Measurements from ENCODE around the gene CNPY1.

The CNPY1 gene

DNA sequence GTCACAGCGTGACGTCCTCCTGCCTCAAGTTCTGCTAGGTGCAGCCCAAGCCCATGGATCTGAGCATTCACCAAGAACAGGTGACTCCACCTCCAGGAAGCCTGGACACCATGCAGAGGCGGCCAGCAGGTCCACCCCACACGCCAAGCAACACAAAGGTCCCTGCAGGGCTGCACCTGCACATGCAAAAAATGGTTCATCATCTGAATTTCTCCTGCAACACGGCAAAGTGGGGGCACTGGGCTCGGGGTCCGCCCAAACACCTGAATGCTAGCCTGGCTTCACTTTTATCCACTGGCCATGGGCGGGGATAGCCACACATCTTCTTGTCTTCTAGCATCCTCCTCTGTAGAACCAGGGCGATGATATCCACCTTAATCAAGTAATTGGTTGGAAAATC is 28.9 kb downstream of the CNPY1 start:
- TF ChIP-seq, protein P1, sequence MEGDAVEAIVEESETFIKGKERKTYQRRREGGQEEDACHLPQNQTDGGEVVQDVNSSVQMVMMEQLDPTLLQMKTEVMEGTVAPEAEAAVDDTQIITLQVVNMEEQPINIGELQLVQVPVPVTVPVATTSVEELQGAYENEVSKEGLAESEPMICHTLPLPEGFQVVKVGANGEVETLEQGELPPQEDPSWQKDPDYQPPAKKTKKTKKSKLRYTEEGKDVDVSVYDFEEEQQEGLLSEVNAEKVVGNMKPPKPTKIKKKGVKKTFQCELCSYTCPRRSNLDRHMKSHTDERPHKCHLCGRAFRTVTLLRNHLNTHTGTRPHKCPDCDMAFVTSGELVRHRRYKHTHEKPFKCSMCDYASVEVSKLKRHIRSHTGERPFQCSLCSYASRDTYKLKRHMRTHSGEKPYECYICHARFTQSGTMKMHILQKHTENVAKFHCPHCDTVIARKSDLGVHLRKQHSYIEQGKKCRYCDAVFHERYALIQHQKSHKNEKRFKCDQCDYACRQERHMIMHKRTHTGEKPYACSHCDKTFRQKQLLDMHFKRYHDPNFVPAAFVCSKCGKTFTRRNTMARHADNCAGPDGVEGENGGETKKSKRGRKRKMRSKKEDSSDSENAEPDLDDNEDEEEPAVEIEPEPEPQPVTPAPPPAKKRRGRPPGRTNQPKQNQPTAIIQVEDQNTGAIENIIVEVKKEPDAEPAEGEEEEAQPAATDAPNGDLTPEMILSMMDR (IDR thresholded peaks at IDR 0.05; ENCODE audit: low read depth, low read length) = no peak
- H3K4me3 ChIP-seq (ENCODE audit: low read depth, low read length) = no peak overlapping the region
- in situ Hi-C loops (cut with HindIII; ENCODE audit: low sequenced_read_pairs) = no loop called here
- DNase-seq (ENCODE audit: low read depth, low spot score) = no peak

DNA sequence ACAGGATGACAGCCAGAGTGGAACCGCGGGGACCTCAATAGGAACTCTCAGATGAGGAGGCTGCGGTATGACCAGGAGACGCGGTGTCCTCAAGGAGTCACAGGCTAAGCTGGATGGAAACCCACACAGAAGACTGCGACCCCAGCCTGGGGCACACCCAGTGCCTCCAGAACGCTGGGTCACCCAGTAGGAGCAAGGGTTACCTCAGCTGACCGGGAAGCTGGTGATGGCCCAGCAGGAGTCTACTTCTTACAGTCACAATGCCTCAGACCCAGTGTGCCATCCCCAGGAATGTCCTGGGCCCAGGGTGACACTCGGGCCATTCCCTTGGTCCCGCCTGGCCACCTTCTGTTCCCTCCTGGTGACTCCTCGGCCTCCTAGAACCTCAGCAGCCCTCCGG is 29.9 kb downstream of the CNPY1 start:
- TF ChIP-seq, protein P1 (IDR thresholded peaks at IDR 0.05; ENCODE audit: low read depth, low read length) = no peak
- no peak overlapping the region for H3K4me3 ChIP-seq (ENCODE audit: low read depth, low read length)
- no peak for DNase-seq (ENCODE audit: low read depth, low spot score)
- in situ Hi-C loops (cut with HindIII; ENCODE audit: low sequenced_read_pairs) = no loop called here

DNA sequence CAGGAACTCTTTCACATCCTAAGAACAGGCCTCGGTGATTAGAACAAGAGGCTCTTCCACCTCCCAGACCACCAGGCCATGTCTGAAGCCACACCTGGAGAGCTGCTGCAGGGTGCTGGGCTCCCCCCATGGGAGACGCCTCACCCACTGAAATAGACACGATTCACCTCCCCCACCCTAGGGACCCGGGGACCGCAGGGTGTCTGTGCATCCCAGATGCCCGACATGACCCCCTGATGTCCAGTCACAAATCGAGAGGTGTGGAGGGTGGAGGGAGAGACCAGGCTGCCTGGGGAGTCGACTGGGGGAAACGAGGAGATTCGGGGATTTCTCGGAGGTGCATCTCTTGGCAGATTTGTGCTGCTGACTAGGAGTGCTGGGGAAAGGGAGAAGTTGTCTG is 31.0 kb downstream of the CNPY1 start:
- no peak for DNase-seq (ENCODE audit: low read depth, low spot score)

DNA sequence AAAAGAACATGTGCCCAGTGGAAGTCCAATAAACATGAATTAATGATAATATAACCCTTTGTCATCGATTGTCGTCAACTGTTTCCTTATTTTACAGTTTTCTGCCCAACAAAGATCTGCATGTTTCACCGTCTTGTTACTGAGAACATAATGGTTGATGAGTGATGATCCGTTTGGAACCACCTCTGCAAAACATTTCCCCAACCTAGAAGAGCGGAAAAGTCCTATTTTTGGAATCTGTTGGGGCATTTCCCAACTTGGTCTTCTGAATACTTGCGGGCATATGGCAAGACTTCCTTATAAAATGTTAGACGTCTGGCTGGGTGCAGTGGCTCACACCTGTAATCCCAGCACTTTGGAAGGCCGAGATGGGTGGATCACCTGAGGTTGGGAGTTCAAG is 32.1 kb downstream of the CNPY1 start:
- DNase-seq (ENCODE audit: low read depth, low spot score) = no peak
- TF ChIP-seq, protein P1 (IDR thresholded peaks at IDR 0.05; ENCODE audit: low read depth, low read length) = no peak
- H3K4me3 ChIP-seq (ENCODE audit: low read depth, low read length) = no peak overlapping the region
- in situ Hi-C loops (cut with HindIII; ENCODE audit: low sequenced_read_pairs) = no loop called here

More for the DNA sequence above, 31.0 kb downstream of the CNPY1 start:
- no peak overlapping the region for H3K4me3 ChIP-seq (ENCODE audit: low read depth, low read length)
- TF ChIP-seq, protein P1 (IDR thresholded peaks at IDR 0.05; ENCODE audit: low read depth, low read length) = no peak
- in situ Hi-C loops (cut with HindIII; ENCODE audit: low sequenced_read_pairs) = no loop called here

DNA sequence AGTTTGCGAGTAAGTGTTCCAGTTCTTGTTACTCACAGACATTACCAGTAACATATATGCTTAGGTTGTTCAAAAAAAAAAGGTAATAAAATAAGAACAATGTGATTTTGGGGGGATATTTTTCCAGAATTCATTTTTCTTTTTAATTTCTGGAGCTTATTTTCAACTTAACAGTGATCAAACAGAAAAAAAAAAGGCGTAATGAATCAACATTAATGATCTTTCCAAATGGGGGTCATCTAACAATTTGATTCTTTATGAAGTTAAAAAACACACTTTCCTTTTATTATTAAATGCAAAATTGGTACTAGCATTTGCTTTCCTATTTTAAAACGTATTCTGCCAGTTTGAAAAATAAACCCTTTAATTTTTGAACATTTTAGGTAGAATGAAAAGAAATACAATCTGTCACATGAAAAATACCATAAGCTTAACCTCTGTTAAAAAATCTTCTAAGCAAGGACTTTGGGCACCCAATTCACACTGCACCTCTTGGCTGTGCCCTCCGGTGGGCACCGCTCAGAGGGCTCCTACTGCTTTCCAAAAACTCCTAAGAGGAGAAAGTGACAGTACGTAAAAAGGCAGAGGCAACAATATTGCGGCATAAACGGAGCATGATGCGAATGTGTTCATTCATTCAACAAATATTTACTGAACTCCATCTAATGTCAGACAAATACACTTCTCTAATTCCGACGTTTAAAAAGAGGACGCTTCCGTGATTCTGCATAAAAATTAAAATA is 32.6 kb downstream of the CNPY1 start:
- H3K4me3 ChIP-seq (ENCODE audit: low read depth, low read length) = no peak overlapping the region
- in situ Hi-C loops (cut with HindIII; ENCODE audit: low sequenced_read_pairs) = no loop called here
- TF ChIP-seq, protein P1 (IDR thresholded peaks at IDR 0.05; ENCODE audit: low read depth, low read length) = no peak
- DNase-seq (ENCODE audit: low read depth, low spot score) = no peak

DNA sequence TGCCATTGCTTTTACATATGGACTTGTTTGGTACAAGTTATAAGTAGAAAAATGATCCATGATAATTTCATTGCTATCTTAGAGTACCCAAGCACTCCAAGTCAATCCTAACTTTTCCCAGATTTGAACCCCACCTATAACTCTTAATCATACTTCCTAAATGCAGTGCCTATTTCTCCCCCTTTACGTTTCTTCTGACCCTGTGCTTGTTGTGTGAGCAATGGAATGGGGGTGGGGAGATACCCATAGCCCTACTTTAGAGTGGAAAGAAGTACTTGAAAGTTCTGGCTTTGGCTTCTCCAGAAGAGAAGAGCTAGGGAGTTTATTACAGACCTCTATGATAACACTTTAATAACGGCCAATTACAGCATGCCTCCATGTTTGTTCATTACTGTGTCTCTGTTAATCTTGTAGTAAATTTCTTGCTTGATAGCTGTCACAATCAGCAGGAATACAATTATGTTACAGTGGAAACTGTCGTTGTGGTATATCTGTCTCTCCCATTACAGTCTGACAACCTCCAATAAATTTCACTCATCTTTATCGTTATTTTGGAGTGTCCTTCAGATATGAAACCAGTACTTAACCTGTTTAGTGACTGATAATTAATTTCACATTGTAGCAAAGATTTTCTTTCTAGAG is 34.0 kb downstream of the CNPY1 start:
- TF ChIP-seq, protein P1 (IDR thresholded peaks at IDR 0.05; ENCODE audit: low read depth, low read length) = no peak
- DNase-seq (ENCODE audit: low read depth, low spot score) = no peak
- H3K4me3 ChIP-seq (ENCODE audit: low read depth, low read length) = no peak overlapping the region
- in situ Hi-C loops (cut with HindIII; ENCODE audit: low sequenced_read_pairs) = no loop called here
